GM21390 (cell line): Measurements from ENCODE around the gene NTMT2.
A peak's percentile ranks its signal among the peaks of the same experiment; 100 is the strongest.
"Not testable (repeated sequence)": the region's sequence is repeated elsewhere in the genome, so short reads cannot be mapped to it uniquely, and the experiment has no call there.

Experiments
- ATAC-seq: cut with Tn5 transposase; IDR thresholded peaks from one replicate; pipeline ENCODE4 v1.9.1; 2021; ENCODE audit not compliant: unreplicated experiment

NTMT2 gene

GRCh38 chr1:170145770-170146676 lies at the start of gene NTMT2:
Gene NTMT2, plus strand, starts transcription at chr1:170145959. Its CDS starts 149 bp downstream, at chr1:170146108.
- ATAC-seq = no peak

DNA sequence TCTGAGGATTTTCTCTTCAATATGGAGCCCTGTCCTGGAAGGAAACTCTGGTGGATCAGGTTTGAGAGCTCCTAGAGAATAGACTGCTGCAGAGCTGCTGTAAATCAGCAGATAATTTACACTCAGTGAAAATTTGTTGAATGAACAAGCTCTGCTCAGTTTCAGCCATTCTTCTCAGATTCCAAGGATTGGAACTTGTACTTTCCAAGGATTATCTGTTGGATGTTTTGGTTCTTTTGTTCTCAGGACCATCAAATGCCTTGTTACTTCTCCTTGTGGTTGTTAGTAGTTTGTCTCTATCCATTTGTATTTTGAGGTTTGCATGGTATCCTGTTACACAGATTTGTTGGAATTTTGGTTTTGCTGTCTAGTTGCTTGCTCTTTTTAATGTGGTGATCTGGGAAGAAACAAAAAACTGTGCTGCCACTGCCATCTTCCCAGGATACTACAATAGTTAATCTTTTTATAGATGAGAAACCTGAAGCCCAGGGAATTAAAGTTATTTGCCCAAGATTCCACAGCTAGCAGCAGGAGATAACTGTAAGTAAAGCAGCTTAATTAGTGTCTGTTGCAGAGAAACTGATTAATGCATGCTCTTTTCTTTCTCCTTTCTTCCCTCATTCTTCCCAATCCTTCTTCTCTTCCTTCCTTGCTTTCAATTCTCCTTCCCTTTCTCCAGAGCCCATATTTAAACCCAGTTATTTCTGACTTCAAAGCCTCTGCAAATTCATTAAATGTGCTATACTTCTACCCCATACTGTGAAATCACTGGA lies 49.6 kb upstream of the NTMT2 start:
- no peak for ATAC-seq

- ATAC-seq = no peak
Observed at GRCh38 chr1:170096806-170097340, 48.9 kb upstream of the NTMT2 start.

DNA sequence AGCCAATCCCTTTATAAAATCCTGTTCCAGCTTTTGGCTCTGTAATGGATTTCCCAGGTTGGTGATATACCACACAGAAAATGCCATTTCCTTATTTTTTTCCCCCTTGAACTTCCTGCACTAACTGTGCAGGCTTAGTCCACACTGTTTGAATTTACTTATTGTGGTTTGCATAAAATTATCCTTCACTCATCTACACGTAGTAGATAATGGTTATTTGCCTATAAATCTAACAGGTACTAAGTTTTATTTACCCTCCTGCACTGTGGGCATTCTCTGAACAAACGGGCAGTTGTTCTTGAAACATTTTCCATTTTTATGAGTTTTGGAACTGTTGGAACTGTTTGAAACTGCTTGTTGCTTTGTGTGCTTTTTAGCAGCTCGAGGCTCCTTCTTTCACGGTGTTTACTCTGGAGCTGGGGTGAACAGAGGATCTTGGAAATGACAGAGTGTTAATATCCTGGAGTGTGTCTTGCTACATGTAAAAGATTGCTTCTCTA lies 48.3 kb upstream of the NTMT2 start:
- ATAC-seq = no peak

DNA sequence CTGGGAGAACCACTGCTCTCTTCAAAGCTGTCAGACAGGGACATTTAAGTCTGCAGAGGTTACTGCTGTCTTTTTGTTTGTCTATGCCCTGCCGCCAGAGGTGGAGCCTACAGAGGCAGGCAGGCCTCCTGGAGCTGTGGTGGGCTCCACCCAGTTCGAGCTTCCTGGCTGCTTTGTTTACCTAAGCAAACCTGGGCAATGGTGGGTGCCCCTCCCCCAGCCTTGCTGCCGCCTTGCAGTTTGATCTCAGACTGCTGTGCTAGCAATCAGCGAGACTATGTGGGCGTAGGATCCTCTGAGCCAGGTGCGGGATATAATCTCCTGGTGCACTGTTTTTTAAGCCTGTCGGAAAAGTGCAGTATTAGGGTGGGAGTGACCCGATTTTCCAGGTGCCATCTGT lies 32.6 kb upstream of the NTMT2 start:
- not testable (repeated sequence) for ATAC-seq

DNA sequence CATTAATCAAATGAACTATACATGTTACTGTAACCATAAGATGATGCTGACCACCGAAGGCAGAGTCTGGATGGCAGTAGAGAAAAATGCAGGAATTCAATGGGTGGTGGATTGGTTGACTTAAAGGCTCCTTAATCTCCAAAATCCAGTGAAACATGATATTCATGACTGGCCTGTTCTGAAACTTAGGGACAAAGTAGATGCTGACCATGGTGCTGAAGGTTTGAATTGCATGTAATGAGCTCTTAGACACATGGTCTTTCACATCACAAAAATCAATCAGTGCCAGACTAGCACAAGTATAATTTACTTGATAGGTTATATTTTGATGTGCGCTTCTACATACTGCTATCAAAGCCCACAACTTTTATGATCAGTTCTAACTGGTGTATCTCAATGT lies 30.9 kb upstream of the NTMT2 start:
- ATAC-seq = no peak

DNA sequence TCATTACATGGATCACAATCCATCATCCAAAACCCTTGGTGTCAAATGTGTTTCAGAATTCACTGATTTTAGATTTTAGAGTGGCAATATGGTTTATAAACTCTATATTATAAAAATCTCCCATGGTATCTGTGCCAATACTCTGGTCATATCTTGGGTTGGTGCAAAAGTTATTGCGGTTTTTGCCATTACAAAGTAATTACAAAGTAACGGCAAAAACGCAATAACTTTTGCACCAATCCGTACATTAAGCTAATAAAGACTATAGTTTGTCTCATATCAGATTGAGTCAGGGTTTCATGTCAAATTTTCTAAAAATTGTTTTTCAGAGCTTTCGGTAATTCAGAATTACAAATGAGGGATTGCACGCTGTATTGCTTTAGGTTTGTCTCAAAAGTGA lies 23.4 kb upstream of the NTMT2 start:
- no peak for ATAC-seq

GRCh38 chr1:170125269-170125668 lies 20.5 kb upstream of the NTMT2 start:
- no peak for ATAC-seq

DNA sequence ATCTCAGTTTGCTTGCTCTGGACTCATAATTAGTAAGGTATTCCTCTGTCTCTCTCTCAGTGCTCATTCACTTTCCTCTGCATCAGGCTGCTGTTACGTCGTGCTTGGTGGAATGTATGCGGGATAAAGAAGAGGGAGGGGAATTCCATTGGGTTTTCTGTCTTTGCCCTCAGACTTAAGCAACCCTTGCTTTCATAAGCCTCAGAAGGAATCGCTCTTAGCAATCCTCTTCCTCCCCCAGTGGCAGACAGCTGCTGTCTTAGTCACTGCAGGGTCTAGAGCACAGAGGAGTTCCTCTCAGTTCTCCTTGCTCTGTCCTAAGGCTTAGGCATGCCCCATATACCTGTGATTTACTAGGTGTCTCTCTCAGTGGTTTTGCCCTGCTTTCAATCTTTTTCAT lies 19.1 kb upstream of the NTMT2 start:
- ATAC-seq = peak; percentile 98

DNA sequence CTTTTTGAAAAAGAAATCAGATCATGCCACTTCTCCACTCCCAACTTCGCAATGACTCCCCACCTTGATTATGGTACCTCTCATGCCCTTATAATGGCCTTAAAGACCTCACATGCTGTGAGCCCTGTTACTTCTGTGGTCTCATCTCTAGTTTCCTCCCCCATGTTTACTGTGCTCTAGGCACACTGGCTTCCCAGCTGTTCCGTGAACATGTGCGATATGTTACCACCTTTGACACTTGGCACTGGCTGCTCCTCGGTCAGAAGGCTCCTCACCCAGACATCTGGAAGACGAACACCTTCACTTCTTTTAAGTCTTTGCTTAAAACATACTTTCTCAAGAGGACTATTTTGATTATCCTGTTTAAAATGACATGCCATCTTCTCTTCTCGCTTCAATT lies 14.3 kb upstream of the NTMT2 start:
- ATAC-seq = no peak

GRCh38 chr1:170131984-170132383 lies 13.8 kb upstream of the NTMT2 start:
- no peak for ATAC-seq

DNA sequence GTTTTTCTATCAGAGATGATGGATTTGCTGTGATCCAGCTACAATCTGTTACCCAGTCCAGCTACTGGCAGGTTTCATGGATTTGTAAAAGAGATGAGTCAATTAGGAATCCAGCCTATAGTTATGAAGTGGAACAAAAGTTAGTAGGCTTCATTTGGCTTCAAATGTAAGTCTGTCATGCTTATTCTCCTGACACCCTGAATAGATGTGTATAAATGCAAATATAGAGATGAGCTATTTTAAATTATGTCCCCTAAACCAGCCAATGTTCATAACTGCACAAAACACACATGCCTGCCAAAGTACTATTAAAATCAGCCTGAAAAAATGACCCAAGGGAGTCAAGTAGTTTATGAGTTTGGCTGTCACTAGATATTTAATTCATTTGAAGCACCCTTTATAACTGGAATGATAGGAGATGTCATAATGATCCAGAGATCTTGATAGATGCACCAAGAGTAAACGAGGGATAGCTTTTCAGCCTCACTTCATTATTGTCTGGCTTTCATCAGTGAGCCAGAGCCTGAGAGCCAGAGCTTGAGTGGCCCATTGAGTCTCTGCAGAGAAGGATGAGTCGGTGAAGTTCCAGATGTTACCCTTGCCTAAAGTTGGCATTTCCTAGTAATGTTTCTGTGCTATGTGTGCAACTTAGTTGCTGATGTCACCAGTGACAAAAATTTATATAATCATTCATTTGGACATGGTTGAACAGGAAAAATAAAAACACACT lies 11.8 kb upstream of the NTMT2 start:
- ATAC-seq = no peak

DNA sequence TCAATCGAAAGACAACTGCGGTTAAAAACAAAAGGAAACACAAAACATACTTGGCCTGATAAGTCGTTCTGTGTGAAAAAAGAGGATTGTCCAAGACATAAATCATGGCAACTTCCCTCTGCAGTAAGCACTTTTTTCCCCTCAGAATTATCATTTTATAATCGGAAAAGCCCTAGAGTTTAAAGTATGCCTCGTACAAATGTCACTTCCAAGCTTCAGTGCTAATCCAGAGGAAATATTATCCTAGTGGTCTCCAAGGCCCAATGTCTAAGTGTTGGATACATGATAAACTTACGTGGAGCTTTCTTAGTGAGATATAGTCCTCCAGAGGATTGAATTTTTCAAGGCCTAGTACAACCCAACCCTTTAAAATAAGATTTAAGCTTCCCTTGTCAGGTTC lies 11.2 kb upstream of the NTMT2 start:
- no peak for ATAC-seq

GRCh38 chr1:170140371-170140770 lies 5.4 kb upstream of the NTMT2 start:
- no peak for ATAC-seq

DNA sequence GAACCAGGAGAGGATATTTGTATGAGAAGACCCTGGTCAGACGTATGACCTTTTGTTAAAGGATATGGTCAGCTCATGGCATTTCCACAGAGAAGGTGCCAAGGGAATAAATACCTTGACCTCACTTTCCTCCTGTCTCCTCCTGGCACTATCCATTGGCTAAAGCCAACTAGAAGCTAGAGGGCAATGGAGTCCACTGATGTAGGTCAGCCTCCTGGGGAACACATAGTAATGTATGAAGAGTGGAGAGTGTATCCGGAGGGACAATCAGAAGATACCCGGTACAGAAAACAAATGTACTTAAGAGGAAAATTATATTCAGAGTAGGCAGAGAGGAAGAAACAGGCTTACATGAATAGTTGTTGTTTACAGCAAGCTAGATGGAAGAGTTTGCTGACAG lies 698 bp upstream of the NTMT2 start:
- ATAC-seq = no peak

DNA sequence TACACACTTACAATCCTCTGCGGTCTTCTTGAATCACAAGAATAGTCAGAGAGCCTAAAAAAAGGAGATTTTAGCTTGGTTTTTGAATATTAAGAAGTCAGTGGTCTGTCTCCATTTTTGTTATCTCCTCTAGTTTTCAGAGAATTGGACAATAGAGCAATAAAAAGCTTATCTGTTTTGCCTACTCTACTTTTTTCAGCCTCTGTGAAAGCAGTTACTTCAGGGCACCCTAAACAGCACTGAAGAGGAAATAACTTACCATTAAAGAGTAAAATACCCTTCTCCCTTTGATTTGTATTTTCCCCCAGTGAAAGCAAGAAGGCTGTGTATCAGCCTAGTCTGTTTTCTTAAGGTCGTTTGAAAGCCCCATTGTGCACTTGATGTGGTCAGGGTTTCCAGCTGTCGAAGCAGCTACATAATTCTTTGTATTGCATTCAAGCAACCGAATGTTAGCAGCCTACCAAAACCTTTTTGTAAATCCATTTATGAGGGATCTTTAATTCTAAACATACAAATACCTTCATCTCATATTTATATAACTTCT lies 1.0 kb downstream of the NTMT2 start:
- no peak for ATAC-seq

DNA sequence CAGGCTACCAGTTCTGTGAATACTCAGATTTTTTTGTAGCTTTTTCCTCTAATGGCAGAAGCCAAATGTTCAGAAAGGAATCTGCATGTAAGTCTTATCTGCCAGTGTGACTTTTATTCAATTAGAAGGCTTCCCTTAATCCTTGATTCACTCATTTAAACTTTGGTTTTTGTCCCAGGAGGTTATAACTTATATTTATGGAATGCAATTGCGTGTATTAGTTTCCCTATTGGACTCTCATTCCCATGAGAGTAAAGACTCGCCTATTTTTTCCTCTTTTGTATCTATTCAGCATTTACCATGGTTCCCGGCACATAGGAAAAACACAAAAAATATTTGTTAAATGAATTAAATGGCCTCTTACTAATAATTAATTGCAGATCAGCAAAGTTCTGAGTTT lies 3.5 kb downstream of the NTMT2 start:
- no peak for ATAC-seq

DNA sequence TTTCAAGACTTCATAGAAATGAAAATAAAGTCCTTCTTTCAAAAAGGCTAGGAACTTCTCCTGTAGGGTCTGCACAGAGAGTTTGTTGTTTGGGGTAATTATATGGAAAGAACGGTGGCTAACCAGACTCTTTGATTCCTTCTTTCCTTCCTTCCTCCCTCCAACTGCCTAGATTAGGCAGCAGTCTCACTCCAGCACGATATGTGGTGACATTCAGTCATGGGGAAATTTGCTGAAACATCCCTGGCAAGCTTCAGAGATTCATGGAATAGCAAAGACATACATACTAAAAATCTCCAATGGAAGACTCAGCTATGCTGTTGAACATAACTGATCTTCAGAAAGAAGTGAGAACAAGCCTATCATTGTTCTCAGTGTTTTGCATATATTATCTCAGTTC lies 4.3 kb downstream of the NTMT2 start:
- ATAC-seq = no peak

GRCh38 chr1:170150921-170151320 lies 5.2 kb downstream of the NTMT2 start:
- ATAC-seq = no peak

DNA sequence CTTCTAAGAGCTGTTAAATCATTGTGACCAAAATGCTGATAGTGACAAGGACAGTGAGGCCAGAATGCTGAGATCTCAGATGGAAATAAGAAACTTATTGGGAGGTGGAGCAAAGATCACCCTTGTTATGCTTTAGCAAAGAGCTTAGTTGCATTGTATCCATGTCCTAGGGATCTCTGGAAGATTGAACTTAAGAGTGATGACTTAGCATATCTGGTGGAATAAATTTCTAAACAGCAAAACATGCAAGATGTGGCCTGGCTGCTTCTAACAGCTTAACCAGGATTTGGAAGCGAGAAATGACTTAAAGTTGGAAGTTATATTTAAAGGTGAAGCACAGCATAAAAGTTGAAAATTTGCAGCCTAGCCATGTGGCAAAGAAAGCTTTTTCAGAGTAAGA lies 7.7 kb downstream of the NTMT2 start:
- ATAC-seq = no peak

GRCh38 chr1:170155055-170155454 lies 9.3 kb downstream of the NTMT2 start:
- no peak for ATAC-seq
